Hepatocyte (in vitro differentiated cells): ENCODE measurements around the gene ARL15. TPM values are rescaled to one million over a fixed set of nuclear protein-coding genes. Genes with fewer than 3 reads are reported as not detected.

ENCODE experiments used
- DNase-seq: peaks from one replicate; pipeline ENCODE4 v3.0.0-alpha.2; 2016; ENCODE audit warnings: low spot score
- H2AFZ ChIP-seq: fragments of 200-600 bp; sonication (generic); 2 replicates; pipeline ENCODE4 v1.6.0; 2016; ENCODE audit warnings: antibody characterized with exemption, mild to moderate bottlenecking
- H3K27ac ChIP-seq: fragments of 200-600 bp; sonication (generic); 2 replicates; pipeline ENCODE4 v1.5.1; 2016; ENCODE audit warnings: mild to moderate bottlenecking
- H3K27me3 ChIP-seq: fragments of 200-600 bp; sonication (generic); 2 replicates; pipeline ENCODE4 v1.6.1; 2016
- H3K36me3 ChIP-seq: fragments of 200-600 bp; sonication (generic); replicated peaks from 2 replicates; pipeline ENCODE4 v1.5.1; 2016; ENCODE audit warnings: low read depth; ENCODE audit not compliant: insufficient read depth
- H3K4me1 ChIP-seq: fragments of 200-600 bp; sonication (generic); 2 replicates; pipeline ENCODE4 v1.5.1; 2016; ENCODE audit warnings: mild to moderate bottlenecking, moderate library complexity; ENCODE audit not compliant: insufficient read depth
- H3K4me2 ChIP-seq: fragments of 200-600 bp; sonication (generic); 2 replicates; pipeline ENCODE4 v1.6.0; 2016
- H3K4me3 ChIP-seq: fragments of 200-600 bp; sonication (generic); 2 replicates; pipeline ENCODE4 v1.5.1; 2016; ENCODE audit warnings: mild to moderate bottlenecking
- H3K79me2 ChIP-seq: fragments of 200-600 bp; sonication (generic); 2 replicates; pipeline ENCODE4 v1.6.0; 2017; ENCODE audit warnings: mild to moderate bottlenecking
- H3K9me2 ChIP-seq: fragments of 200-600 bp; sonication (generic); replicated peaks from 2 replicates; pipeline ENCODE4 v1.6.0; 2017; ENCODE audit warnings: mild to moderate bottlenecking; ENCODE audit not compliant: insufficient read depth
- H3K9me3 ChIP-seq: fragments of 200-600 bp; sonication (generic); 2 replicates; pipeline ENCODE4 v1.5.1; 2016; ENCODE audit warnings: low read depth, mild to moderate bottlenecking
- H4K20me1 ChIP-seq: fragments of 200-600 bp; sonication (generic); 2 replicates; pipeline ENCODE4 v1.6.0; 2016; ENCODE audit warnings: mild to moderate bottlenecking; ENCODE audit not compliant: insufficient read depth, poor library complexity, severe bottlenecking
- EZH2 ChIP-seq: fragments of 200-600 bp; sonication (generic); IDR thresholded peaks from 2 replicates; pipeline ENCODE4 v1.6.1; 2016; ENCODE audit warnings: antibody characterized with exemption, mild to moderate bottlenecking, borderline replicate concordance
- EZH2phosphoT487 ChIP-seq: fragments of 200-600 bp; sonication (generic); IDR thresholded peaks from one replicate; pipeline ENCODE4 v1.6.1; 2018; ENCODE audit warnings: antibody characterized with exemption, mild to moderate bottlenecking, low read depth, moderate library complexity; ENCODE audit not compliant: unreplicated experiment, severe bottlenecking
- WGBS: methylation state at CpG from one replicate; pipeline ENCODE4 v1.1.6; 2016; ENCODE audit warnings: low lambda C conversion rate; ENCODE audit errors: missing lambda C conversion rate; 5-methylcytosine and 5-hydroxymethylcytosine counted together
- polyA plus RNA-seq: library from polyadenylated mRNA; unstranded; fragments of >200 nt; fragmentation: Nextera tagmentation; extraction: Ambion mirVana; gene quantifications from 2 replicates; pipeline ENCODE4 v1.2.1, GENCODE V29; 2016
- total RNA-seq: library from RNA; depleted of rRNA; stranded (reverse); fragments of >200 nt; gene quantifications from 2 replicates; pipeline ENCODE4 v1.2.3, GENCODE V29; 2014
- TF ChIP-seq, protein P1 (sequence below): fragments of 200-600 bp; sonication (generic); IDR thresholded peaks from 2 replicates; pipeline ENCODE4 v1.5.1; 2016; ENCODE audit warnings: antibody characterized with exemption, mild to moderate bottlenecking; ENCODE audit not compliant: poor library complexity

Gene ARL15
- total and polyA plus RNA-seq, 2 experiments from 2014 or later, result 13.3 to 66.3 TPM

DNA sequence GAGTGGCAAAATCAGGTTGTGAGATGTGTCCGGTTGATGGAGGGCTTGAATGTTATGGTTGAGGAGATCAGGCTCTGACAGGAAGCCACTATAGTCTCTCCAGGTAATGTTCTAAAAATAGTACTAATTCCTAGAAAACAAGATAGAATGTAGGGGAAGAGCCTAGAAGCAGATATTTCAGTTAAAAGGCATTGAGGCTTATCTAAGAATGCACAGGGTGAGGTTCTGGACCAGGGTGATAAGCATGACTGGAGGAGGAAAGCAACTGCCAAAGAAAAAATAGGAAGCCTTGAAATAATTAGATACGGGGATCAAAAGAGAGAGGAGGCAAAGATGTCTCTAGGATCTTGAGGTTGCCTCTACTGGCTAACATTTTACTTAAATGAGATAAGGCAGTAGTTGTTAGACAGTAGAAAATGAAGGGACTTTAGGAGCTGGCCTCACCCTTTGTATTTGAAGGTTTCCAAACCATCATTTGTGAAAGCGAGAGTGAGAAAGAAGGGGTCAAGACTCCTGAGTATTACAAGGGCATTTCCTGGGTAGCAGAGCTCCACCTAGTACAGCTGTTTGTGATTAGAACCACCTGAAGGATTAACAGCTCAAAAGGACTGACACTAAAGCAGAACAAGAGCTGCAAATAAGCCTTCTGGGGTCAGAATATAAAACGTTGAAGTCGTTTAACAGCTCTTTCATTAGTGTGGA, 15.4 kb upstream of the ARL15 start:
- no peak for DNase-seq
- Histone ChIP-seq H3K79me2 (no peaks in the 10 kb centered on the region), H3K9me2 (no peaks in the 10 kb centered on the region), H3K4me3 (no peak overlapping the region), H3K36me3 (no peaks in the 10 kb centered on the region), H4K20me1 (no peaks in the 10 kb centered on the region), H3K27ac (no peak overlapping the region), H3K4me2 (no peak overlapping the region), H3K9me3 (no peaks in the 10 kb centered on the region), H3K27me3 (no peaks in the 10 kb centered on the region), H3K4me1 (no peaks in the 10 kb centered on the region), H2AFZ (no peak overlapping the region)
- no peak for TF ChIP-seq EZH2
- TF ChIP-seq, protein P1, sequence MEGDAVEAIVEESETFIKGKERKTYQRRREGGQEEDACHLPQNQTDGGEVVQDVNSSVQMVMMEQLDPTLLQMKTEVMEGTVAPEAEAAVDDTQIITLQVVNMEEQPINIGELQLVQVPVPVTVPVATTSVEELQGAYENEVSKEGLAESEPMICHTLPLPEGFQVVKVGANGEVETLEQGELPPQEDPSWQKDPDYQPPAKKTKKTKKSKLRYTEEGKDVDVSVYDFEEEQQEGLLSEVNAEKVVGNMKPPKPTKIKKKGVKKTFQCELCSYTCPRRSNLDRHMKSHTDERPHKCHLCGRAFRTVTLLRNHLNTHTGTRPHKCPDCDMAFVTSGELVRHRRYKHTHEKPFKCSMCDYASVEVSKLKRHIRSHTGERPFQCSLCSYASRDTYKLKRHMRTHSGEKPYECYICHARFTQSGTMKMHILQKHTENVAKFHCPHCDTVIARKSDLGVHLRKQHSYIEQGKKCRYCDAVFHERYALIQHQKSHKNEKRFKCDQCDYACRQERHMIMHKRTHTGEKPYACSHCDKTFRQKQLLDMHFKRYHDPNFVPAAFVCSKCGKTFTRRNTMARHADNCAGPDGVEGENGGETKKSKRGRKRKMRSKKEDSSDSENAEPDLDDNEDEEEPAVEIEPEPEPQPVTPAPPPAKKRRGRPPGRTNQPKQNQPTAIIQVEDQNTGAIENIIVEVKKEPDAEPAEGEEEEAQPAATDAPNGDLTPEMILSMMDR, result no peak
- no peak for TF ChIP-seq EZH2phosphoT487
- 53% methylated on average over 5 of the region's 5 CpGs for WGBS

DNA sequence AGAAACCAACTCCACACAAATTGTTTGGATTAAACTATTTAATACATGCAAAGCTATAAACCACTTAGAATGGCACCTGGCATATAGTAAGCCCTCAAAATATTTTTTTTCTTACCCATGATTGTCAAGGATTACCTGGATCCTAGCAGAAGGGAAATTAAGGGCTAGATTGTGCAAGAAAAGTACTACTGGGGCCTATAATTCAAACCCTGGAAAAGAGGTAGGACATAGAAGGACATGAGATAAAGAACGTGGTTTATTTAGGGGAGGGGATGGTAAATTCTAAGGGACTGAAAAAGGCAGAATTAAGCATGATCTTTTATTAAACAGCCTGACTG, 14.9 kb upstream of the ARL15 start:
- Histone ChIP-seq H3K4me1 (no peaks in the 10 kb centered on the region), H3K36me3 (no peaks in the 10 kb centered on the region), H4K20me1 (no peaks in the 10 kb centered on the region), H3K4me2 (no peak overlapping the region), H3K9me3 (no peaks in the 10 kb centered on the region), H2AFZ (no peak overlapping the region), H3K4me3 (no peak overlapping the region), H3K27ac (no peak overlapping the region), H3K9me2 (no peaks in the 10 kb centered on the region), H3K27me3 (no peaks in the 10 kb centered on the region), H3K79me2 (no peaks in the 10 kb centered on the region)
- TF ChIP-seq EZH2 (no peak), EZH2phosphoT487 (no peak)
- TF ChIP-seq, protein P1, result no peak
- WGBS, result 58% methylated on average over 1 of the region's 1 CpG
- DNase-seq, result no peak

DNA sequence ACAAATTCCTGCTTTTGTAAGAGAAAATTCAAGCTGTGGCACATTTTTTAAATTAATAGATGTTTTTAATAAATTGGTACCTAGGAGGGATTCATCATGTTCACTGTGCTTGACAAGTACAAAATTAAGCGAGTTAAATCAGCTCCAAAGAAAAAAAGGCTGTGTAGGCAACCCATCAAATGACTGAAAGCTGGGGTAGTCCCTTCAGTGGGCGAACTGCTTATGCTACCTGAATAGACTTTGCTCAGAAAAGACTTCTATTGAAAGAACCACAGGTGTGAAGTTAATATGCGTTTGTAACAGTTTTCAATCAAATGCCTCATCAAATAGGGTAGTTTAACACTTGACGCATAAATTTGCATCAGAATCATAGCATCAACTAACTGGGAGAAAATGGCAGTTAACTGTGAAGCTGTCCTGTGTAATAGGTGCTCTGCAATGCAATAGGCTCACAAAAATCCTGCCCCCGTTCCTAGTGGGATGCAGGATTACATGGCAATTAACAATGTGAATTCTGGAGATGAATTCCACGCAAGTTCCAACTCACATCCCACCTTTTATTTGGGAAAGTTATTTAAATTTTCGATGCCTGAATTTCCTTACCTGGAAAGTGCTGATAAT, 14.4 kb upstream of the ARL15 start:
- Histone ChIP-seq H3K79me2 (no peaks in the 10 kb centered on the region), H2AFZ (no peak overlapping the region), H4K20me1 (no peaks in the 10 kb centered on the region), H3K9me2 (no peaks in the 10 kb centered on the region), H3K4me2 (no peak overlapping the region), H3K27ac (no peak overlapping the region), H3K27me3 (no peaks in the 10 kb centered on the region), H3K36me3 (no peaks in the 10 kb centered on the region), H3K9me3 (no peaks in the 10 kb centered on the region), H3K4me3 (no peak overlapping the region), H3K4me1 (no peaks in the 10 kb centered on the region)
- 87% methylated on average over 7 of the region's 7 CpGs for WGBS
- DNase-seq, result no peak
- no peak for TF ChIP-seq EZH2
- TF ChIP-seq EZH2phosphoT487, result no peak
- TF ChIP-seq, protein P1, result no peak

DNA sequence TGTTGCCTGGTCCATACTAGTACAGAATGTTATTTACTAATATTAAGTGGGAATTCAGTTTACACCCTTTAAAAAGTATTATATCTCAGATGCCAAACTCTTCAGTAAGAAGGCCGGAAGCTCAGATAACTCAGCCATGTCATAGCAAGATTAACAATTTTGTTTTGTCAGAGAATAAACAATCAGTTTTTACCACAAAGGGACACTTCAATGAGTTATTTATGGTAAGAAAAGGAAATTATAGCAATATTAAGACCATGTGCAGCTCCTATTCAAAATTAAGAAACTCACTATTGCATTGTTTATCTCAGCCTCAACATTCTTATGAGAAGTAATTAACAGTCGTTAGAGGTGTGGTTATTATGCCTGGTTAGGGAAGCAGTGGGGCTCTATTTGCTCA, 13.1 kb upstream of the ARL15 start:
- Histone ChIP-seq H3K27ac (no peak overlapping the region), H2AFZ (no peak overlapping the region)
- WGBS, result 69% methylated on average over 2 of the region's 2 CpGs

More for the DNA sequence above, 13.1 kb upstream of the ARL15 start:
- Histone ChIP-seq H3K79me2 (no peaks in the 10 kb centered on the region), H3K4me1 (no peaks in the 10 kb centered on the region), H3K36me3 (no peaks in the 10 kb centered on the region), H3K27me3 (no peaks in the 10 kb centered on the region), H3K9me2 (no peaks in the 10 kb centered on the region), H3K4me3 (no peak overlapping the region), H3K9me3 (no peaks in the 10 kb centered on the region), H3K4me2 (no peak overlapping the region), H4K20me1 (no peaks in the 10 kb centered on the region)
- TF ChIP-seq, protein P1, result no peak
- TF ChIP-seq EZH2 (no peak), EZH2phosphoT487 (no peak)
- DNase-seq, result no peak
